Subcutaneous adipose tissue (tissue), 4 donors: ENCODE results near the gene GNAI1. TPM values are rescaled to one million over a fixed set of nuclear protein-coding genes. Genes with fewer than 3 reads are reported as not detected.

Source experiments
- CTCF ChIP-seq: fragments of 450-650 bp; IDR thresholded peaks from one replicate; pipeline ENCODE4 v1.5.1; 2016; ENCODE audit warnings: low read depth, mild to moderate bottlenecking, control low read depth, antibody characterized with exemption, moderate library complexity
- total RNA-seq, 4 donors: library from RNA; depleted of rRNA; stranded (reverse); fragments of >200 nt; gene quantifications; one replicate each; pipeline ENCODE4 v1.1.0, GENCODE V29; 2016

GNAI1 gene
- total RNA-seq, 4 donors from 2014 or later: 93.8 to 328 (median 103) TPM

- no peak for TF ChIP-seq CTCF
Measured at GRCh38 chr7:80170445-80170844, 35.8 kb downstream of the GNAI1 start.

GRCh38 chr7:80172387-80172786 lies 37.8 kb downstream of the GNAI1 start:
- TF ChIP-seq CTCF: no peak

GRCh38 chr7:80175744-80176143 lies 41.1 kb downstream of the GNAI1 start:
- no peak for TF ChIP-seq CTCF

- no peak for TF ChIP-seq CTCF
Measured at GRCh38 chr7:80181411-80181810, 46.8 kb downstream of the GNAI1 start.

GRCh38 chr7:80182630-80183276 lies 48.1 kb downstream of the GNAI1 start:
- TF ChIP-seq CTCF: no peak

GRCh38 chr7:80183351-80183750 lies 48.7 kb downstream of the GNAI1 start:
- TF ChIP-seq CTCF: no peak

GRCh38 chr7:80183900-80184685 lies 49.5 kb downstream of the GNAI1 start:
- TF ChIP-seq CTCF: no peak
